Measurements from ENCODE around the gene HES6. TPM values are rescaled to one million over a fixed set of nuclear protein-coding genes. Genes with fewer than 3 reads are reported as not detected.

HES6 gene
- total and polyA plus RNA-seq, 10 of the 15 experiments (the other 5 are each of a cell fraction or from before 2014, with no cell fraction given), result 0.11 to 1.7 (median 0.83) TPM

GRCh38 chr2:238270606-238271005 lies 30.8 kb upstream of the HES6 start (continued):
- TF ChIP-seq ZBTB11 (CRISPR knock-in tag; IDR thresholded peaks at IDR 0.05) (no peak), RELA (IDR thresholded peaks at IDR 0.05; ENCODE audit: borderline replicate concordance, partially characterized antibody) (no peak)

- Histone ChIP-seq H4K20me1 (ENCODE audit: control insufficient read depth, insufficient read depth) (no peaks in the 10 kb centered on the region), H3K4me2 (ENCODE audit: control insufficient read depth, insufficient read depth) (no peak overlapping the region), H3K27me3 (replicated peaks in 1 of 2; ENCODE audit: control insufficient read depth in 2 of 2, insufficient read depth in 2 of 2, low read length in 1 of 2) (no peaks in the 10 kb centered on the region), H2AFZ (ENCODE audit: control insufficient read depth, low read depth, low read length) (no peak overlapping the region), H3K36me3 (ENCODE audit: control insufficient read depth in 2 of 2, insufficient read depth in 2 of 2, low read length in 1 of 2) (peaks cover under 1 to 40% of the 10 kb centered on the region in 2 experiments; a peak in 3 of 4 replicates), H3K9me3 (replicated peaks; ENCODE audit: control insufficient read depth, insufficient read depth, low read length) (no peaks in the 10 kb centered on the region), H3K27ac (ENCODE audit: control insufficient read depth, insufficient read depth) (no peak overlapping the region), H3K79me2 (ENCODE audit: control insufficient read depth, insufficient read depth, low read length) (no peaks in the 10 kb centered on the region), H3K4me3 (no peak overlapping the region), H3K9ac (ENCODE audit: control insufficient read depth, insufficient read depth, low read length) (no peak overlapping the region), H3K4me1 (ENCODE audit: control insufficient read depth, insufficient read depth, low read length) (no peaks in the 10 kb centered on the region)
- ChIA-PET POLR2A (no interaction called here), RAD21 (ENCODE audit: unreplicated experiment) (no interaction called here), SMC1A (ENCODE audit: uncharacterized antibody, unreplicated experiment) (no interaction called here), CTCF (no interaction called here)
- FAIRE-seq (no peak), ATAC-seq (no peak), DNase-seq (ENCODE audit: low read depth, low spot score) (no peak)
- TF ChIP-seq JUNB (IDR thresholded peaks at IDR 0.05), result no peak
- no peak for TF ChIP-seq RUNX3 (IDR thresholded peaks at IDR 0.05; ENCODE audit: low read length)
- no peak for TF ChIP-seq SPI1 (IDR thresholded peaks at IDR 0.05; ENCODE audit: borderline replicate concordance, insufficient read depth, low read depth, low read length)
- TF ChIP-seq PAX5 (IDR thresholded peaks at IDR 0.05; ENCODE audit: borderline replicate concordance, low read depth, low read length), result no peak
- TF ChIP-seq ZNF24 (IDR thresholded peaks at IDR 0.05), result no peak
- no peak for TF ChIP-seq CUX1 (IDR thresholded peaks at IDR 0.05; ENCODE audit: insufficient replicate concordance, low read depth, low read length)
- TF ChIP-seq SREBF1 (IDR thresholded peaks at IDR 0.05; ENCODE audit: low read length), result no peak
- TF ChIP-seq IRF4 (IDR thresholded peaks at IDR 0.05; ENCODE audit: low read depth, low read length), result no peak
- TF ChIP-seq CHD1 (IDR thresholded peaks at IDR 0.05; ENCODE audit: low read depth, low read length), result no peak
- no peak for TF ChIP-seq CBX3 (IDR thresholded peaks at IDR 0.05; ENCODE audit: borderline replicate concordance, low read depth)
- no peak for TF ChIP-seq HCFC1 (IDR thresholded peaks at IDR 0.05; ENCODE audit: low read length)
- no peak for TF ChIP-seq HDAC2 (IDR thresholded peaks at IDR 0.05)
- no peak for TF ChIP-seq RELA (IDR thresholded peaks at IDR 0.05; ENCODE audit: borderline replicate concordance, partially characterized antibody)
- TF ChIP-seq YY1 (IDR thresholded peaks at IDR 0.05; ENCODE audit: low read depth, low read length), result no peak
- no peak for TF ChIP-seq CHD4 (IDR thresholded peaks at IDR 0.05)
- TF ChIP-seq EED (IDR thresholded peaks at IDR 0.05; ENCODE audit: low read depth), result no peak
- intact Hi-C loops (cut with micrococcal nuclease; ENCODE audit: unreplicated experiment) (no loop called here), in situ Hi-C loops (cut with MboI) (no loop called here)
- 63% methylated on average over 6 of the region's 6 CpGs for WGBS (ENCODE audit: insufficient coverage, insufficient replicate concordance, low lambda C conversion rate, missing lambda C conversion rate)
- BruUV-seq (replicated peaks), result no TSS peak
Observed at GRCh38 chr2:238269741-238270140, 29.9 kb upstream of the HES6 start.

Measured in GM12878 (cell line).